PFSK-1 (cell line): ENCODE results near the gene AXDND1.

Source experiments
- FOXP2 ChIP-seq: optimal IDR thresholded peaks from 2 replicates; pipeline ENCODE3; 2011; ENCODE audit warnings: borderline replicate concordance, control low read depth, inconsistent platforms; ENCODE audit not compliant: insufficient read depth; ENCODE audit errors: extremely low read length, extremely low read depth
- POLR2AphosphoS5 ChIP-seq: IDR thresholded peaks from 2 replicates; pipeline ENCODE4 v1.6.1; 2012; ENCODE audit warnings: low read depth, mild to moderate bottlenecking, control low read depth, low read length, moderate library complexity
- REST ChIP-seq, 2 experiments: IDR thresholded peaks; 2 replicates each; pipeline versions ENCODE4 v1.6.1 to v1.8.0; 2011 to 2012; ENCODE audit warnings: low read depth in 2 of 2, low read length in 2 of 2, control low read depth in 1 of 2, inconsistent platforms in 1 of 2, mild to moderate bottlenecking in 1 of 2, moderate library complexity in 1 of 2; ENCODE audit not compliant: insufficient read depth in 1 of 2
- SIN3A ChIP-seq: IDR thresholded peaks from 2 replicates; pipeline ENCODE4 v1.6.1; 2012; ENCODE audit warnings: mild to moderate bottlenecking, low read length, moderate library complexity, borderline replicate concordance; ENCODE audit not compliant: insufficient read depth
- TAF1 ChIP-seq: IDR thresholded peaks from 2 replicates; pipeline ENCODE4 v1.6.1; 2012; ENCODE audit warnings: low read length, control low read depth, borderline replicate concordance; ENCODE audit not compliant: insufficient read depth

AXDND1 gene

DNA sequence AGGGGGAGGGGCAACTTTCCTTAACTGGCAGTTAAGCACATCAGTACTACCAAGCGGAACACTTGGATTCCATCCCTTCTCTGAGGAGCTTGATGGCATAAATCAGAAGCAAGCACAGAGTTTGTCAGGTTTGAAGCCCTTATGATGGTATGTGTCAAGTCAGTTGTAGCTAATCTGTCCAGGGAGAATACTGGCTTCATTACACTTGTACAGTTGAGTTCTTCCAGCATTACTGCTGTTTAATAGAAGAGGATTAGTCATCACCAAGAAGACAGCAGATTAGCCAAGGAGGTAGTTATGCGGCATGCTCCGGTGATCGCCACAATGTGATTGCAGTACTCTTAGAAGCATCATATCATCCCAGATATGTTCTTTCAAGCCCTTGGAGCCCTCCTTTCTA, 223.7 kb downstream of the AXDND1 start:
- TF ChIP-seq SIN3A = no peak
- no peak for TF ChIP-seq POLR2AphosphoS5
- TF ChIP-seq FOXP2 = no peak
- TF ChIP-seq REST (IDR thresholded peaks at IDR 0.05; ENCODE audit: insufficient read depth in 1 of 2, low read depth in 2 of 2, low read length in 2 of 2) = no peak
- TF ChIP-seq TAF1 = no peak

DNA sequence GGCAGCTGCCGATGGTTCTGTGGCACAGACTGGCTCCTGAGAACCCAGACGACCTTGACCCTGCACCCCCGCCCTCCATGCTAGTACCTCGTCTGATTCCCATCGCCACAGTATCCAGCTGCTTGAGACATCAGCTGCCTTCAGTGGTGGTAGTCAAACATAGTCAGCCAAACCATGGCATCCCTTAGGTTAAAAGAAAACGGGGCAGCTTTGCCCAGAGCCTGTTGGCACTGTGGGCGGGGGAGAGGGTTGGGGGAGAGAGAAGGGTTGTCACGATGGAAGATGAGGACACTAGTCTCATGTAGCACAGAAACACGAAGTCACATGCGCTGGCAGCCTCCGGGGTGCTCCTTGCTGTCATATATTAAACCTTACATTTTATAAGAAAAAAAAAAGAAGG, 224.9 kb downstream of the AXDND1 start:
- TF ChIP-seq SIN3A = no peak
- TF ChIP-seq TAF1 = no peak
- TF ChIP-seq POLR2AphosphoS5 = no peak
- TF ChIP-seq FOXP2 = no peak

- TF ChIP-seq POLR2AphosphoS5 = no peak
- TF ChIP-seq REST (IDR thresholded peaks at IDR 0.05; ENCODE audit: insufficient read depth in 1 of 2, low read depth in 2 of 2, low read length in 2 of 2) = no peak
- no peak for TF ChIP-seq SIN3A
- TF ChIP-seq TAF1 = no peak
- no peak for TF ChIP-seq FOXP2
These were observed 225.5 kb downstream of the AXDND1 start for GRCh38 chr1:179591253-179591591.

DNA sequence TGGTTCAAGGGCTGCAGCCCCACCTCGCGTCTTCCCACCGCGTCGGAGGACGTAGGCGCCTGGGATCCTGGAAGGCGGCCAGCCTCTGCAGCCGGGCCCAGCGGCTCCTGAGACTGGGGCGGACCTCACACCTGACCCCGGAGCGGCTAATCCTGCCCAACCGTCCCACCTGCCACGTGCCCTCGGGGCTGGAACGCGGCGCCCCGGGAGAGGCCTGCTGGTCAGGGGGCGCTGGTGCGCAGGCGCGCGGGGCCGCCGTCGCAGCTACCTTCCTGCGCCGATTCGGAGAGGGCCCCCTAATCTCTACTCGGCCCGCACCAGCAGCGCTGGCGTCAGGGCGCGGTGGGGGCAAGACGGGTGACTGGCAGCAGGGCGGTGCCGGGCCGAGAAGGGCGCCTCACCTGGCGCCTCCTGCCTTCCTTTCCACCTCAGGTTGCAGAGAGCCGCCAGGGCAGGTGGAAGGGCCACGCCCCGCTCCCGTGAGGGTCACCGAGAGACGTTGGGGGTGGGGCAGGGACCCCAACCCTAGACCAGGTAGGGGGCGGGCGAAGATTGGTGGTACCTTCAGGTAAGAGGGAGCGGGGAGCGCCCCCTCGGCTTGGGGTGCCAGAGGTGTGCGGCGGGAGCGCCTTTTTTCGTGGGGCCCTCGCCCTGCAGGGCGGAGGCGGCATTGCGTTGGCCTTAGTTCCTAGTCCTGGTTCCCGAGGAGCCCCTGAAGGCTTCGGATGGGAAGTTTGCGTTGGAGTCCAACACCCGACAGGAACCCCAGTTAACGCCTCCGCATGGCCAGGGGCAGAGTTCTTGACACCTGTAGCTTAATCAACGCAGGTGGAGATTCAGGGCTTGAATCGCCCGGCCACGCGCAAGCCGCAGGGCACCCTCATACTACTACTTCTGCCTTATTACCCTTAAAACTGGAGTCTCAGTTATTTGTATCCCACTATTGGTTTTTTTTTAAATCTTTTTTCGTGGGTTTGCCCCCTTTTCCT, 226.1 kb downstream of the AXDND1 start, which contains the start of gene TDRD5:
TDRD5 (plus strand) TSS at position 241 of the 989 bp plus-strand sequence. CDS start 784 bp downstream, outside the sequence.
- TF ChIP-seq SIN3A (no peak), REST (IDR thresholded peaks at IDR 0.05; ENCODE audit: insufficient read depth in 1 of 2, low read depth in 2 of 2, low read length in 2 of 2) (no peak), FOXP2 (no peak), TAF1 (no peak), POLR2AphosphoS5 (no peak)

DNA sequence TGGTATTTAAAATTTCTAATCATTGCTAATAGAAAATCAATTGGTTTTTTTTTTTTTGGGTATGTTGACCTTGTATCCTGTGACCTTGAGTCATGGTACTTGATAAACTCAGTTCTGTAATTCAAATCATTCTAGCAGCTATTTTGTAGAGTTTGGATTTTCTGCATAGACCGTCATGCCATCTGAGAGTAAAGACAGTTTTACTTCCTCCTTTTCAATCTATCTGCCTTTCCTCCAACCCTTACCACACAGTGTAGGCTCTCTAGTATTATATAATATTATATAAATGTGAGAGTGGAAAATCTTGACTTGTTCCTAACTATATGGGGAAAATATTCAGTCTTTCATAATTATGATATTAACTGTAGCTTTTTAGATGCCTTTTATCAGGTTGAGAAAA, 232.9 kb downstream of the AXDND1 start:
- TF ChIP-seq FOXP2 (no peak), REST (IDR thresholded peaks at IDR 0.05; ENCODE audit: insufficient read depth in 1 of 2, low read depth in 2 of 2, low read length in 2 of 2) (no peak), SIN3A (no peak), TAF1 (no peak), POLR2AphosphoS5 (no peak)
